ENCODE measurements around the gene WDR48.

Gene WDR48

DNA sequence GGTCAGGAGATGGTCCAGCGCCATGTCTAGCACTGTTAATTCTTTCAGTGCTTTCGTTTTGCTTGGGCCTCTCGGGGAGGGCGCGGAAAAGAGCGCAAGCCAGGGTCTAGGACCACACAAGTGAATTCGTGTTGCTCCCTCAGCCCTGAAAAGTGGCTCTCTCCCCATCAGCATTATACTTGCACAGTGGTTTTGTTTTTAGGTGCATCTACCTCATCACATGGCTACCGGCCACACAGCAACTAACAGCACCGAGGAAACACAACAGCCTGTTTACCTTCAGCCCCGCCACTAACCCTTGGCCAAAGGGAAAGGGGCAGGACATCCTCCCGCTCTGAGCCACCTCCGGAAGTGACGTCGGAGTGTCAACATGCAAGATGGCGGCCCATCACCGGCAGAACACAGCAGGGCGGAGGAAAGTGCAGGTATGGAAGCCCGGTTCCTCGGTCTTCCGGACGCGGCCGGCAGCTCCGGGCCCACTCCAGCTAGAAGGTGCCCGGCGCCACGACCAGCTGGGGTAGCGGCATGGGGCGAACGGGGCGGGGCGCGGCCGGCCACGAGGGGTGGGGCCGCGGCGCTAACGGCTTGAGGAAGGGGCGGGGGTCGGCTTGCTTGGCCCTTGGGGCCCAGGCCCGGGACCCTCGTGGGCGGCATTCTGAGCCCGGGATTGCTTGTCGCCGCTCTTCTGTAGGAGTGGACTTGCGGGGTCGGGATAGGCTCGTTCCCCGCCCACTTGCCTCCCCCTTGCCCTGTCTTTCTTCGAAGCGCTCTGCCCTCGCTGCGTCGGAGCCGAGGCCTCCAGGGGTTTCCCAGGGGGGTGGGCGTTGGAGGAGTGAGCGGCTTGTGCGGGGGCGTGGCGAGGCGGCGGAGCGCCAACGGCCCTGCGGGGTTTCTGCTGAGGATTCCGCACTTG is at the start of gene WDR48, which contains the start of gene SCN11A:
TSS of gene WDR48 (plus strand) at position 368 of the 913 bp plus-strand sequence. CDS start at position 378, 10 bp downstream.
TSS of gene SCN11A (minus strand) at position 296 of the 913 bp plus-strand sequence. CDS start 101,582 bp downstream, outside the sequence.
- Mint-ChIP-seq H3K4me3 (peak within 1 kb of the TSS; percentile 95), H3K9me3 (no peaks in the 10 kb centered on the region), H3K36me3 (no peaks in the 10 kb centered on the region), H3K27me3 (no peaks in the 10 kb centered on the region), H3K27ac (peak within 1 kb of the TSS; percentile 98), H3K4me1 (peaks cover 42% of the 10 kb centered on the region)
- ATAC-seq = peak; percentile 99

DNA sequence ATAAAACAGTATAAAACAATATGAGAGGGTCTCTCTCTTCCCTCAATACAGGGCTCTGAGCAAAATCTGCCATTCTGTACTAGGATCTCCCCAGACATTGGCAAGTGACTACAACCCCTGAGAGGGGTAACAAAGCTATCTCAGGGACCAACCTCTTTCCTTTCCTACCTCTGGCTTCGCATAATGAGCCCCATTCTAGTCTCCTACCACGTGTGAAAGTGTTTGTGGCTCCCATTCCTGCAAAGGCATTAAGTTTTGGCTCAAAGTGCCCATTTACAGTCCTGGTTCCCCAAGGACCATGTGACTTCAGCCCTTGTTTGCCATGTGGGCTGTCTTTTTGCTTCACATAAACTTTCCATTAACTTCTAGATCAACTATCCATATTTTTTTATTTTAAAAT is 46.5 kb upstream of the WDR48 start:
- ATAC-seq = no peak
- H3K4me1 Mint-ChIP-seq = no peaks in the 10 kb centered on the region
- peaks cover 2% of the 10 kb centered on the region for H3K9me3 Mint-ChIP-seq
- H3K4me3 Mint-ChIP-seq = no peak overlapping the region
- peaks cover 34% of the 10 kb centered on the region for H3K27me3 Mint-ChIP-seq
- no peak overlapping the region for H3K27ac Mint-ChIP-seq
- H3K36me3 Mint-ChIP-seq = no peaks in the 10 kb centered on the region

DNA sequence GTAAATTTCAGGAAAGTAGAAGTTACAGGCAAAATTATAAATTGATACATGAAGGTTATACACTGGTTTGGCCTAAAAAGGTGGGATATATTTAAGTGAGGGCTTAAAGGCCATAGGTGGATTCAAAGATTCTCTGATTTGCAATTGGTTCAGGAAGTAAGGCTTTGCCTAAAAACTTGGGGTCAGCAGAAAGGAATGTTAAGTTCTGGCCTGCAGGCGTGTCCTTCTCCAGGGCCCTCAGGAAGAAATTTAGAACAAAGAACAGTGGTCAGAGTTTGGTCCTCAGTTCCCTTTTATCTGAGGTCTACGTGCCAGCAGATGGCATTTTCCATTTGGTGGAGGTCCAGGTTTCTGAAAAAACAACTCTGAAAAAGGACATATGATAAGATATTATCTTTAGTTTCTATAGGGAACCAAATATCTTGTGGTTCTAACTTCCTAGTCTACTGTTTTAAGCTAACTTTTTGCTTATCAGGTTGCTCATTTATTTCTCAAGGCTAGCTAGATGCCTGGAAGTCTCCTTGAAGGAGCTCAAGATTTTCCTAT is 40.6 kb upstream of the WDR48 start:
- Mint-ChIP-seq H3K27me3 (peaks cover 26% of the 10 kb centered on the region), H3K4me3 (no peak overlapping the region), H3K4me1 (peaks cover 7% of the 10 kb centered on the region), H3K27ac (peak overlapping the region; percentile 17), H3K36me3 (no peaks in the 10 kb centered on the region), H3K9me3 (peaks cover 2% of the 10 kb centered on the region)
- peak; percentile 27 for ATAC-seq

DNA sequence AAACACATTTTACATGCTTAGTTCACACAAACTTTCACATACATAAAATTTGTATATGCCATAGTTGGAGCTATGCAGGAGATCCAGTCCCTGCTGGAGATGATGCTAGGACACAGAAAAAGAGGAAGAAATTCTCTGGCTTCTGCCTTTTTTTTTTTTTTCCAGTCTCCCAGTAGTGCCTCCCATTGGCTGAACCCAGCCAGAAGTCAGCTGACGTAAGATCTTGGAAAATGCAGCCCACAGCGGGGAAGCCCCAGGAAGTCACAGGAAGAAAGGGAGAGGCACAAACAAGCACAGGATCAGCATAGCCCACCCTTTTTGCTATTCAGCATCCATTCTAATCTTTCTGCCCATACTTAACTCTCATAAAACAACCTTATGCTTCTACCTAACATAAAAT is 38.5 kb upstream of the WDR48 start:
- Mint-ChIP-seq H3K4me3 (no peak overlapping the region), H3K4me1 (peaks cover 7% of the 10 kb centered on the region), H3K9me3 (no peaks in the 10 kb centered on the region), H3K27ac (no peak overlapping the region), H3K27me3 (peaks cover 18% of the 10 kb centered on the region), H3K36me3 (no peaks in the 10 kb centered on the region)
- no peak for ATAC-seq

DNA sequence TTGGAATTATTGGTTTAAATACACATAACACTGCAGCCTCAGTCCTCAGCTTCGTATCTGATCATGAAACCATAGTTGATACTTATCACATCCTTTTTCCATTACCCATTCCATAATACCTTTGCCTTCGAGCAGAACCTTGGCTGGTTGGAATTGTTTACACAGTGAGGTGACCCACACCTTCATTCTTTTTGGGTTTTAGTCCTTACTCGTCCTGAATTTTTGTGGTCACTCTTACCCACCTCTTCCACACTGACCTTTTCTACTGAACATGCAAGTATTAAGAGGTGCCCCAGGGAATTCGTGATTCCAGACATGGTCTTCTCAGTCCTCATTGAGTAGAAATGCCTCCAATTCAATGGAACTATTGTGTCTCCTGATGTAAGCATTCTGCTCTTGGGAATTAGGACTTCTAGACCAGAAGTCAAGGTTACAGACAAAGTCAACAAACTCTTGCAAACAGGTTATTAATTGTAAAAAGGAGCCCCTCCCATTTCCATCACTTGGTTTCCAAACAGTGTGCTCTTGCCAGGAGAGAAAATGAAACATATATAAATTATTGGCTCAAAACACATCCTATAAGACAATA is 37.8 kb upstream of the WDR48 start:
- ATAC-seq = no peak
- H3K27me3 Mint-ChIP-seq = peaks cover 22% of the 10 kb centered on the region
- no peak overlapping the region for H3K27ac Mint-ChIP-seq
- H3K4me3 Mint-ChIP-seq = no peak overlapping the region
- H3K36me3 Mint-ChIP-seq = no peaks in the 10 kb centered on the region
- peaks cover 7% of the 10 kb centered on the region for H3K4me1 Mint-ChIP-seq
- H3K9me3 Mint-ChIP-seq = no peaks in the 10 kb centered on the region

DNA sequence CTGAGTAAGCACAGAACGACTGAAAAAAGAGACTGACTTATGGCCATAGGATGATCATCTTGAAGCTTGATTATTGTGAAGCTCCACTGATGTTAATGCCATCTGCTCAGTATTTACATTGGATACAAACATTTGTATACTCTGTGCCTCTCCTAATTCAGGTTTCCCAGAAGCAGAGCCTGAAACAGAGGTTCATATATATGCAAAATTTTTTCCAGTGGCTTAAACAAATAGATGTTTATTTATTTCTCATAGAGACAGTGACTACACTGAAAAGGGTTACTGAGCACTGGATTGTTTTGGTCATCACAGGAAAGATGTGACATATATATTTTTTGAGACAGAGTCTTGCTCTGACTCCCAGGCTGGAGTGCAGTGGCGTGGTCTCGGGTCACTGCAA is 36.4 kb upstream of the WDR48 start:
- peaks cover 8% of the 10 kb centered on the region for H3K4me1 Mint-ChIP-seq
- no peak for ATAC-seq
- H3K27me3 Mint-ChIP-seq = peaks cover 36% of the 10 kb centered on the region
- no peak overlapping the region for H3K4me3 Mint-ChIP-seq
- H3K27ac Mint-ChIP-seq = no peak overlapping the region
- no peaks in the 10 kb centered on the region for H3K36me3 Mint-ChIP-seq
- no peaks in the 10 kb centered on the region for H3K9me3 Mint-ChIP-seq

DNA sequence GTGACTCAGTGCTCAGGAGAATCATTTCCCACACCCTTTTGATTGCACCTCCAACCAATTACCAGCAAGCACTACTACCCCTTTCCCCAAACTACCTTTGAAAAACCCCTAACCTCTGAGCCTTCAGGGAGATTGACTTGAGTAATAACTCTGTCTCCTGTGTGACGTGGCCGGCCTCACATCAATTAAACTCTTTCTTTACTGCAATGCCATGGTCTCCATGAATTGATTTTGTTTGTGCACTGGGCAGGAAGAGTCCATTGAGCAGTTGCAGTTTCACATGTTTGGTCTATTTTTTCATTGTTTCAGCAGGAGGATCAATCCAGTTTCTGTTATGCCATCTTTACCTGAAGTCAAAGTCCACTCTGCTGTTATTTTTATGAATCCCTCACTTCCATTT is 32.5 kb upstream of the WDR48 start:
- no peaks in the 10 kb centered on the region for H3K36me3 Mint-ChIP-seq
- no peak overlapping the region for H3K4me3 Mint-ChIP-seq
- H3K27me3 Mint-ChIP-seq = peaks cover 40% of the 10 kb centered on the region
- H3K27ac Mint-ChIP-seq = no peak overlapping the region
- H3K9me3 Mint-ChIP-seq = no peaks in the 10 kb centered on the region
- no peak for ATAC-seq
- peaks cover 11% of the 10 kb centered on the region for H3K4me1 Mint-ChIP-seq

DNA sequence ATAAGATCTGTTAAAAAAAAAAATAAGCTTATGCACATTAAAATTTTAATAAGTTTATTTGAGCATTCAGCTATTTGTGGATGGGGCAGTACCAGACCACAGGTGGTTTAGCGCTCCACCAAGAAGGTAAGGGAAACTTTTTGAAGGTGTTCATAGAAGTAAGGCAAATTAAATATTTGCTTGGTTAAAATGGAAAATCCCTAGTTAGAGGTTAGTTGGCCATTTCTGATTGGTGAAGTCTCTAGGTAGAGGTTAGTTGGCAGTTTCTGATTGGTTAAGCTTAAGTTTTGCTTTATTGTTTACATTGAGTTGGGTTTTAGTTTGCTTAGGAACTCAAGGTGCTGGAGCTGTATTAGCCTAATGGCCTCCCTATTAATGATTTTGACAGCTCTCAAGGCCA is 30.8 kb upstream of the WDR48 start:
- Mint-ChIP-seq H3K27me3 (peaks cover 40% of the 10 kb centered on the region), H3K4me3 (no peak overlapping the region), H3K4me1 (peaks cover 11% of the 10 kb centered on the region), H3K36me3 (no peaks in the 10 kb centered on the region), H3K27ac (no peak overlapping the region), H3K9me3 (no peaks in the 10 kb centered on the region)
- no peak for ATAC-seq

DNA sequence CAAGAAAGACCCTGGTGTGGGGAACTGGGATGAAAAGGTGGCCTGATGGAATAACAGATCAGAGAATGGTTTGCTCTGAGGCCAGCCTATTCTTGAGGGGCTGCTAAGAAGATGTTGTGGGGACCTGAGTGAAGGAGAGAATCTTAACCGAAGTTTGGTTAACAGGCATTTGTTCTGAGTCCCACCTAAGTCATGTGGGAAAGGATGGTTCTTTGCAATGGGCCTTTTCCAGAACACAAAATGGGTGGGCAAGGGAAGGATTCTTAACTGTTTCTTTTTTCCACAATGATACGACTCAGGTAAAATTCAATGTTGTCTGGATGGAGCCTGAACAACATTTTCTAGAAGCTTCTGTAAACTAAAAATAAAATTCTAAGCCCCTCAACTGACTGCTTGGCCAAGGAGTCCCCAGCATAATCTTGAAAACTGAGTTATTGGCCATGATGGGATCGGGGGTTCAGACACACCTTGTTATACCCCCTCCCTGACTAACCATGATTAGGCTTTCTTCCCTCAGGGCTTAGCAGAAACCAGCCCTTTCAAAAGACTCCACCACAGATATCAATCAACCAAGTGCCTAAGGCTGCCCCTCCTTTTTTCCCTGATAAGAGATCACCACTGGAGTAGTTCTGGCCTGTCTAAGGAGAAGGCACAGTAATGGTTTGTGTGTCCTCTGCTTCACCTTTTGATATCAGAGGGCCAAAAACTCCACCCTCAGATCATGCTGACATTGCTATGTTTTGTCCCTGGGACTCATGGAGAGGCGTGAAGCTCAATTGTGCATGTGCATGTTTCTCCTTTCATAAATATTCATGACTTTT is 30.1 kb upstream of the WDR48 start:
- Mint-ChIP-seq H3K27ac (no peak overlapping the region), H3K27me3 (peaks cover 40% of the 10 kb centered on the region), H3K36me3 (no peaks in the 10 kb centered on the region), H3K4me3 (no peak overlapping the region), H3K4me1 (peaks cover 11% of the 10 kb centered on the region), H3K9me3 (no peaks in the 10 kb centered on the region)
- ATAC-seq = no peak

DNA sequence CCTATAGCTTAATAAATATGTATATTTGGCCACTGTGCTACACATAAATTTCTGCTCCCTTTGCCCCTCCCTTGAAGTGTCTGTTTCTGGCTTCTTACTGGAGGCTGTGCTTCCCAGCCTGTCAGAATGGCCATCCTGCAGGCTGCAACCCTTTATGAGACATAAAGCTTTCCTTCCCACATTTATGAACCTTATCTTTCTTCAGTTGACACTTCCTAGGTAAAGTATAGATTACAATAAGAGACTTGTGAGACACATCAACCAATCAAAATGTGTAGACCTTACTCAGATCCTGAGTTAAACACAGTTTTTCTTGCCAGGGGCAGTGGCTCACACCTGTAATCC is 29.6 kb upstream of the WDR48 start:
- no peak overlapping the region for H3K27ac Mint-ChIP-seq
- peaks cover 38% of the 10 kb centered on the region for H3K27me3 Mint-ChIP-seq
- no peak for ATAC-seq
- H3K4me3 Mint-ChIP-seq = no peak overlapping the region
- H3K9me3 Mint-ChIP-seq = no peaks in the 10 kb centered on the region
- H3K36me3 Mint-ChIP-seq = no peaks in the 10 kb centered on the region
- H3K4me1 Mint-ChIP-seq = peaks cover 11% of the 10 kb centered on the region

DNA sequence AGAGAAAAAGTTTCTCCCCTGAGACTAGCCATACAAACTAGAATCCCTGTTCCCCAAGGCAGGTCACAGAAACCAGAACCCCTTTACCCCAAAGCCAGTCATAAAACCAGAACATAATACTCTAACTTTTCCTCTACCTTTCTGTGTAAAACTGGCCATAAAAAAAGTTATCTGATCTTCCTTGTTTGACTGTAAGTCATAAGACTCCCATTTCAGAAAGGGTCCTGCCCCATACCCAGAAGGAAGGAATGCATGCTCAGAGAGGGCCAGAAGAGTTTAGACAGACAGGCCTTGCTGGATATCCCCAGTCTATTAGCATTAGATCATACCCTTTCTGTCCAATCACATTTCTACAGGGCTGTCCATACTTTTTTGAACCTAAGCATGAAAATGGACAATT is 27.3 kb upstream of the WDR48 start:
- H3K9me3 Mint-ChIP-seq = no peaks in the 10 kb centered on the region
- H3K27me3 Mint-ChIP-seq = peaks cover 30% of the 10 kb centered on the region
- no peak for ATAC-seq
- no peak overlapping the region for H3K4me3 Mint-ChIP-seq
- no peak overlapping the region for H3K27ac Mint-ChIP-seq
- H3K36me3 Mint-ChIP-seq = no peaks in the 10 kb centered on the region
- H3K4me1 Mint-ChIP-seq = peaks cover 11% of the 10 kb centered on the region

DNA sequence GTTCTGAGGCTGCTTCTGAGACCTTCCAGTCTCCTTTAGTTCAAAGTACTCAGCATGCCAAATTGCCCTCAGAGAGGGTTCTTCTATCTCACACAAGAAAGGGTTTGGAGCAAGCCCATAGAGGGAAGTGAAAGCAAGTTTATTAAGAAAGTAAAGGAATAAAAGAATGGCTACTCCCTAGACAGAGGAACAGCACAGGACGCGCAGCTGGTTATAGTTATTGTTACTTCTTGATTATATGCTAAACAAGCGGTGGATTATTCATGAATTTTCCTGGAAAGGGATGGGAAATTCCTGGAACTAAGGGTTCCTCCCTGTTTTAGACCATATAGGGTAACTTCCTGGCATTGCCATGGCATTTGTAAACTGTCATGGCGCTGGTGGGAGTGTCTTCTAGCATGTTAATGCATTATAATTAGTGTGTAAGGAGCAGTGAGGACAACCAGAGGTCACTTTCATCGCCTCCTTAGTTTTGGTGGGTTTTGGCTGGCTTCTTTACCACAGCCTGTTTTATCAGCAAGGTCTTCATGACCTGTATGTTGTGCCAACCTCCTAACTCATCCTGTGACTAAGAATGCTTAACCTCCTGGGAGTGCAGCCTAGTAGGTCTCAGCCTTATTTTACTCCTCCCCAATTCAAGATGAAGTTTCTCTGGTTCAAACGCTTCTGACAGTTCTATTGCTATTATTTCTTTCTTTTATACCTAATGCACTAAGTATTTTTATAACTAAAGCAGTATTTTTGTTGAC is 26.4 kb upstream of the WDR48 start:
- ATAC-seq = no peak
- no peaks in the 10 kb centered on the region for H3K9me3 Mint-ChIP-seq
- H3K27ac Mint-ChIP-seq = no peak overlapping the region
- no peaks in the 10 kb centered on the region for H3K36me3 Mint-ChIP-seq
- peaks cover 11% of the 10 kb centered on the region for H3K4me1 Mint-ChIP-seq
- H3K4me3 Mint-ChIP-seq = no peak overlapping the region
- H3K27me3 Mint-ChIP-seq = peaks cover 21% of the 10 kb centered on the region

DNA sequence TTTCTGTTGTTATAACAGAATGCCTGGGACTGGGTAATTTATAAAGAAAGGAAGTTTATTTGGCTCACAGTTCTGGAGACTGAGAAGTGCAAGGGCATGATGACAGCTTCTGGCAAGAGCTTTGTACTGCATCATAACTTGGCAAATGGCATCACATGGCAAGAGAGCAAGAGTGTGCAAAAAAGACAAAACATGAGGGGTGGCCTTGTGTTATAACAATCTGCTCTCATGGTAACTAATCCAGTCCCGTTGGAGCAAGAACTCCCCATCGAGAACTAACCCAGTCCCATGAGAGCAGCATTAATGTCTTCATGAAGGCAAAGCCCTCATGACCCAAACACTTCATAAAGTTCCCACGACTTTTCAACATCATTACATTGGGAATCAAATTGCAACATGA is 23.3 kb upstream of the WDR48 start:
- Mint-ChIP-seq H3K9me3 (no peaks in the 10 kb centered on the region), H3K36me3 (no peaks in the 10 kb centered on the region), H3K4me1 (no peaks in the 10 kb centered on the region), H3K27me3 (peaks cover 11% of the 10 kb centered on the region), H3K27ac (no peak overlapping the region), H3K4me3 (no peak overlapping the region)
- ATAC-seq = no peak

DNA sequence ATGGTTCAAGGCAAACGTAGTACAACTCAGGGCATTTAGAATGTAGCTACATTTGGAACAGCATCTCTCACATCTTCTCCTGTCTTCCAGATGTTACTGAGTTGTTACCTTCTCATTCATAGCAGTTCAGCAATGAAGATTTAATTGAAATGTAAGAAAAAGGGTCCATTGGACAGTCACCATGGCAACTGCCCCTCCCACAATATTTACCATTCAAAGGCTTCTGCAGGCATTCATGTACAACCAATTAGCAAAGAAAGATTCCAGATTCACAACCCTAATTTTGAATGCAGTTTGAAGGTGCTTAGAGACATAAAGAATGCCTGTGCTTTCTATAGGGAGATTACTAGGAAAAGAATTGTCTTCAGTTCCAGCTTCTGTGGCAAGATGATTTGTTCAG is 22.3 kb upstream of the WDR48 start:
- peaks cover 8% of the 10 kb centered on the region for H3K36me3 Mint-ChIP-seq
- no peak overlapping the region for H3K4me3 Mint-ChIP-seq
- no peak for ATAC-seq
- H3K9me3 Mint-ChIP-seq = no peaks in the 10 kb centered on the region
- H3K4me1 Mint-ChIP-seq = no peaks in the 10 kb centered on the region
- peaks cover 11% of the 10 kb centered on the region for H3K27me3 Mint-ChIP-seq
- H3K27ac Mint-ChIP-seq = no peak overlapping the region

Measured in stimulated activated memory B cell treated with anti-CD40 and anti-IgM and Interleukin-4, amounts not matched to agents 10 μg/mL and 1 μg/mL and 100 μg/mL, for 72 hours (primary cell).